Measurements from ENCODE around the gene CLPSL2.
"Not testable (repeated sequence)": the region's sequence is repeated elsewhere in the genome, so short reads cannot be mapped to it uniquely, and the experiment has no call there.

Gene CLPSL2
- total RNA-seq: 0 reads per million in 4 experiments

- no peak for DNase-seq
These were observed at the start of gene CLPSL2 for GRCh38 chr6:35776364-35777215. Gene CLPSL2, plus strand, starts transcription at chr6:35776598. Its CDS starts 21 bp downstream, at chr6:35776619.

GRCh38 chr6:35727231-35727934, 49.0 kb upstream of the CLPSL2 start:
- DNase-seq: peak; percentile 52

DNA sequence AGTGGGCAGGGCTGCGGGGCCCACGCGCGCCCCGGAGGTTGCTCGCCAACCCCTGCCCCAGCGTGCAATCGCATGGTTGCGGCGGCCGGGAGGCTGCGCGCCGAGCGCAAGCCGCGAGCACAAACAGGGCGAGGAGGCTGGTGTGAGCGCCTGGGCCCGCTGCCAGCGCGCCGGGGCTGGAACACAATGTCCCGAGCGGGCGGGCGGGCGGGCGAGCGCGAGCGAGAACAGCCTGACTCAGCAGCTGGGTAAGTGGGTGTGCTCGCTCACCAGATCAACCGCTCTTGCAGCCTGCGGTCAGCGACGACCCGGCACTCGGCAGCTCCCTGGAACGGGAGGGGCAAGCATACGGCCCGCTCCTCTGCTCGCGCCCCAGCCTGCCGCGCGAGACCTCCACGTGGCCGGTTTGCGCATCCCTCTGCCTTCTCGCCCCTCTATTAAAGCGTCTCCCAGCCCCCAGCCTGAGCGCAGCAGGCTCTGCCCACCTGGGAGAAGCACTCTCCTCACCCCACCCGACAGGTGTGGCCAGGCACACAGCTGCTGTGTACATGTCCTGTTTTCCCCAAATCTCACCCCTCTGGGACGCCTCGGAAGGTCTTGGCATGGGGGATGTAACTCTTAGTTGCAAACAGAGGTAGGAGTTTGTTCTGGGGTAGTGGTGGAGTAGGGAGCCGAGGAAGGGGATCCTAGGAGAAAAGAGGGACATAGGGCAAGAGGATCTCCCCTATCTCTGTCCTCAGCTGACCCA, 48.3 kb upstream of the CLPSL2 start:
- DNase-seq: peak; percentile 70

- DNase-seq: peak; percentile 21
These were observed 47.4 kb upstream of the CLPSL2 start for GRCh38 chr6:35728683-35729678.

- no peak for DNase-seq
These were observed 46.7 kb upstream of the CLPSL2 start for GRCh38 chr6:35729722-35730121.

- DNase-seq: no peak
These were observed 45.5 kb upstream of the CLPSL2 start for GRCh38 chr6:35730745-35731413.

- DNase-seq: peak; percentile 92
These were observed 45.0 kb upstream of the CLPSL2 start for GRCh38 chr6:35731414-35731735.

GRCh38 chr6:35731736-35732532, 44.5 kb upstream of the CLPSL2 start:
- DNase-seq: peak; percentile 82

- DNase-seq: no peak
These were observed 42.8 kb upstream of the CLPSL2 start for GRCh38 chr6:35733633-35734032.

DNA sequence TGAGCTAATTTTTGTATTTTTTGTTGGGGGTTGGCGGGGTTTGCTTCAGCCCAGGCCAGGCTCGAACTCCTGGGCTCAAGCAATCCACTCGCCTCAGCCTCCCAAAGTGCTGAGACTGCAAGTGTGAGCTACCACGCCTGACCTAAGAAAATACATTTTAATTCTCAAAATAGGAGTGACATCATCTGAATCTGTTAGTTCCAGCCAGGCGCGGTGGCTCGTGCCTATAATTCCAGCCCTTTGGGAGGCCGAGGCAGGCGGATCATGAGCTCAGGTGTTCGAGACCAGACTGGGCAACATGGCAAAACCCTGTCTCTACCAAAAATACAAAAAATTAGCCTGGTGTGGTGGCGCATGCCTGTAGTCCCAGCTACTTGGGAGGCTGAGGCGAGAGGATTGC, 42.1 kb upstream of the CLPSL2 start:
- not testable (repeated sequence) for DNase-seq

- no peak for DNase-seq
These were observed 40.9 kb upstream of the CLPSL2 start for GRCh38 chr6:35735452-35735851.

- DNase-seq: peak; percentile 80
These were observed 40.0 kb upstream of the CLPSL2 start for GRCh38 chr6:35736253-35736894.

DNA sequence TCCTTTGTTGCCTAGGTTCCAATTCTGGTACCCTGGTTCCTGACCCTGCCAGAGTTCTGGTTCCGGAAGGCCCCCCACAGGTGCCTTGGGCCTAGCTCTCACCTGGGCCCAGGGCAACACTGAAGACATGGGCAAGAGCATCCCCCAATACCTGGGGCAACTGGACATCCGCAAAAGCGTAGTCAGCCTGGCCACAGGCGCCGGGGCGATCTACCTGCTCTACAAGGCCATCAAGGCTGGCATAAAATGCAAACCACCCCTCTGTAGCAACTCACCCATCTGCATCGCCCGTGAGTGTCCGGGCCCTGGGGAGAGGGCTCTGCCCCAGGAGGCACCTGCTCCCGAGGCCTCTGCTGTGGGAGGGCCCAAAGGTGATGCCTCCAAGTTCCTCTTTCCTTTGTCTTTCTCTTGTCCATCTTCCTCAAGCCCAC, 39.4 kb upstream of the CLPSL2 start, which contains the start of gene ARMC12:
TSS of gene ARMC12 (plus strand) at position 51 of the 431 bp plus-strand sequence. CDS start at position 128, 77 bp downstream.
- no peak for DNase-seq

GRCh38 chr6:35737413-35738211, 38.8 kb upstream of the CLPSL2 start:
- DNase-seq: no peak

DNA sequence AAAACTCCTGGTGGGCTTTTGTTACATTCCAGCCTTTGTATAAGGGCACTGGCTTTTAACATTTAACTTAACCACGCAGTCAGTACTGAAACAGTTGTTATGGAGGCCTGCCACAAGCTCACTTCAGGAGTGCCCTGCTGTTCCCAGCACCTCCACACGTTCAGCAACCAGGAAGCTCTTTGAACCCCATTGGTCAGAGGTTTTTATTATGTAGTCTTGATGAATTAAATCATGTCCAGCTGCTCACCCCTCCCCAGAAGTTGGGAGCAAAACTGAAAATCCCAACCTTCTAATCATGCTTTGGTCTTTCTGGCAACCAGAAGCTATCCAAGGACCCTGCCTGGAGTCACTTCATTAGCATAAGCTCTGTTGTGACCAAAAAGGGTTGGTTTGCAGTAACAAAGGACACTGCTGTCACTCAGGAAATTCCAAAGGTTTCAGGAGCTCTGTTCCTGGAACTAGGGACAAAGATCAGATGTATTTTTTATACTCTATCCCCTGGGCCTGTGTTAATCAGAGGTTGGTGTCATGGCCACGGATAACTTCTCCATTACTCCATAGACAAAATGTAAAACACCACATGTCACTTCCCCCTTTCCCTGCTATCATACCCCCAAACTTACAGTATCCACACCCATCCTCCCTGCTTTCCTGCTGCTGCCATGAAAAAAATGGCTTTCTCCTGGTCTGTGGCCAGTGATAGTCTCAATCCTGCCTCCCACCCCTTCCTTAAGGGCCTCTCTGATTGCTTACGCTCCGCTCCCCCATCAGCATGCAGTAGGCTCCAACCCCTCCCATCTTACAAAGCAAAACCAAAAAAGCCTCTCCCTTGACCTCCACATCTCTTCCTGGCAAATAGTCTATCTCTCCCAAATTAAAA, 36.5 kb upstream of the CLPSL2 start:
- no peak for DNase-seq

DNA sequence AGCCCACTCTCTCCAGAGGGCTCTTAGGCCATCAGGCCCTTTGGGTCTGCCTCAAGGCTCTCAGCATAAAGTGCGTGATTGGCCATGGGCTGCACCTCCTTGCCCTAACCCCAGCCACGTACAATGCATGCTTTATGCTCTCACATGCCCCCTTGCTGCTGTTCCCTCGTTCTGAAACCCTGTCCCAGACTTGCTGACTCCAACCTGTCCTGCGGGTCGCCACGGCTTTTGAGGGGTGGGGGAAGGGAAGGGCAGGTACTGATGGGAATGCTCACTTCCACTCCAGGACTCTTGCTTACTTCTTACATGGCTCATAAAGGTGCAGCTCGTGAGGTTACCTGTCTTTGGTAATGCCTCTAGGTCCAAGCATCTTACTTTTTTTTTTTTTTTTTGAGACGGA, 33.6 kb upstream of the CLPSL2 start:
- no peak for DNase-seq

GRCh38 chr6:35745509-35745908, 30.9 kb upstream of the CLPSL2 start:
- DNase-seq: no peak

GRCh38 chr6:35746516-35746915, 29.9 kb upstream of the CLPSL2 start:
- no peak for DNase-seq
